Measurements from ENCODE around the gene TMPRSS4. TPM values are rescaled to one million over a fixed set of nuclear protein-coding genes. Genes with fewer than 3 reads are reported as not detected.

The TMPRSS4 gene
- total and polyA plus RNA-seq, 2 experiments from 2014 or later, result not detected

- in situ Hi-C loops (cut with MboI), result no loop called here
- H3K27me3 ChIP-seq (replicated peaks; ENCODE audit: insufficient read depth), result no peaks in the 10 kb centered on the region; the same call in 1 of the 2 replicates
- no peak for TF ChIP-seq EZH2phosphoT487 (IDR thresholded peaks at IDR 0.05; ENCODE audit: insufficient read depth, low read depth)
Measured at GRCh38 chr11:118128310-118128709, 51.4 kb downstream of the TMPRSS4 start.

DNA sequence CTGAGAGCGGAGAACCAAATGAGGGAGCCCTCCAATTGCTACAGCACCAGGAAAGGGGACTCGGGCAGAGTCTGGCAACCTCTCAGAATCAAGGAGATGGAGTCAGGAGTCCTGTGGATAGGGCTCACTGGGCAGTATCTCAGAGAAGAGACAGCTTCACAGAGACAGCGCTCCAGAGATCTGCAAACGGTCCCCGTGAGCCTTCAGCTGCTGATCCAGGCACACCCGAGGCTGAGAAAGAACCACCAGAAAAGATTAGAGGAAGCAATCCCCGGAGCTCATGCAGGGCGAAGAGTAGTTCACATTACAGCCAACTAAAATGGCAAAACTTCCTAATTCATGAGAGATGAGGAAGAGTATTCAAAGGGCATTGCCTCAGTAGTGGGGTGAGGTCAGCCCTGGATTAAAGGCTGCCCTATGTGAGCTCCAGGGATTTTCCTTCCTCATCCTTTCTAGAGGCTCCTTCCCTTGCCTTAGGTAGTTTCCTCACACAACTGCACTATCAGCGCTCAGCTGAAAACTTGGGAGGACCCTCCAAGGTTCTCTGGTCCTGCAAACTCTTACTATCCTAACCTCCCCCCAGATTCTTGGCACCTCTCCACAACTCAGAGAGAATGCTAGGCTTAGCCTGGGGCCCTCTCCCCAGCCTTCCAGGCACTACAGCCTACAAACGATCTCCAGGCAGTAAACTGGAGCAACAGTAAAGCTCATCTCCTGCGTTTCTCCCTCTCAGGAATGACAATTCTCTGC, 52.0 kb downstream of the TMPRSS4 start:
- Histone ChIP-seq H3K4me2 (ENCODE audit: unreplicated experiment) (no peak overlapping the region), H3K27me3 (replicated peaks; ENCODE audit: insufficient read depth) (no peaks in the 10 kb centered on the region; the same call in 1 of the 2 replicates), H3K36me3 (ENCODE audit: low read depth) (no peaks in the 10 kb centered on the region), H4K20me1 (ENCODE audit: insufficient read depth) (no peaks in the 10 kb centered on the region), H3K27ac (no peak overlapping the region), H3F3A (ENCODE audit: insufficient read depth) (no peaks in the 10 kb centered on the region), H3K9ac (no peak overlapping the region), H3K4me3 (no peak overlapping the region), H3K79me2 (ENCODE audit: insufficient read depth) (no peaks in the 10 kb centered on the region), H2AFZ (no peak overlapping the region), H3K9me2 (ENCODE audit: insufficient read depth) (no peaks in the 10 kb centered on the region), H3K4me1 (ENCODE audit: insufficient read depth) (no peaks in the 10 kb centered on the region), H3K9me3 (ENCODE audit: low read depth) (no peaks in the 10 kb centered on the region)
- no peak for DNase-seq
- in situ Hi-C loops (cut with MboI), result no loop called here
- 37 to 39% methylated on average over 11 of the region's 11 CpGs for WGBS, 2 experiments (ENCODE audit: low coverage in 1 of 2, low lambda C conversion rate in 2 of 2, missing lambda C conversion rate in 2 of 2)
- TF ChIP-seq EZH2 (IDR thresholded peaks at IDR 0.05; ENCODE audit: insufficient read depth, poor library complexity, severe bottlenecking) (no peak), EZH2phosphoT487 (IDR thresholded peaks at IDR 0.05; ENCODE audit: insufficient read depth, low read depth) (no peak)

More at GRCh38 chr11:118128310-118128709, 51.4 kb downstream of the TMPRSS4 start:
- WGBS, 2 experiments (ENCODE audit: low coverage in 1 of 2, low lambda C conversion rate in 2 of 2, missing lambda C conversion rate in 2 of 2), result 17 to 25% methylated on average over 4 of the region's 4 CpGs
- H3K79me2 ChIP-seq (ENCODE audit: insufficient read depth), result no peaks in the 10 kb centered on the region
- no peak overlapping the region for H3K27ac ChIP-seq
- no peak overlapping the region for H3K4me2 ChIP-seq (ENCODE audit: unreplicated experiment)
- no peak for DNase-seq
- H3K9ac ChIP-seq, result no peak overlapping the region
- H3K36me3 ChIP-seq (ENCODE audit: low read depth), result no peaks in the 10 kb centered on the region
- no peaks in the 10 kb centered on the region for H4K20me1 ChIP-seq (ENCODE audit: insufficient read depth)
- H3F3A ChIP-seq (ENCODE audit: insufficient read depth), result no peaks in the 10 kb centered on the region
- H3K9me3 ChIP-seq (ENCODE audit: low read depth), result no peaks in the 10 kb centered on the region
- H2AFZ ChIP-seq, result no peak overlapping the region
- no peaks in the 10 kb centered on the region for H3K4me1 ChIP-seq (ENCODE audit: insufficient read depth)
- H3K4me3 ChIP-seq, result no peak overlapping the region
- H3K9me2 ChIP-seq (ENCODE audit: insufficient read depth), result no peaks in the 10 kb centered on the region

DNA sequence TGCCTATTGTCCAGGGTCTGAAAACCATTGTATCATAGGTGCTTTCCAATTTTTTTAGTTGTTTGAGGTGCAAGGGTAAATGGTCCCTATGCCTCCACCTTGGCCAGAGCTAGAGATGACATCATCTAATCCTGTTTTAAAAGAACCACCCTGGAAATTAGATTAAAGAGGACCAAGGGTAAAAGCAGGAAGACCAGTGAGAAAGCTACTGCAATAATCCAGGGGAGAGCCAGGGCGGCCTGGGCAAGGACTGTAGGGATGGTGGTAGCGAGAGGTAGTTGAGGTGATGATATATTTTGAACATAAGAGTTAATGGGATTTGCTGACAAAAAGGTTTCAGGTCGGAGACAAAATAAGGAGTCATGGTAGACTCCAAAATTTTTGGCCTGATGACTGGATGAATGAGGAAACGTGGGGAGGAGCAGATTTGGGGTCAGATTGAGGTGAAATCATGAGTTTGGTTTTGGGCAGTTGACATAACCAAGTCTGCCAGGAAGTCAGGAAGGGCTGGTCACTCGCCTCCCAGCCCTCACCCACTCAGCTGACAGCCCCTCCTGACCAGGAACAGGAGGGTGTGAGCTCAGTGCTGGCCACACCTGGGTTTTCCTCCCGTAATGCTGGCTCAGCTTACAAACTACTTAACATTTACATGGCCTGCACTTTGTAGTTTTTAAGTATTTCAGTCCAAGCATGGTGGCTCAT, 52.7 kb downstream of the TMPRSS4 start:
- Histone ChIP-seq H3K27ac (no peak overlapping the region), H3K79me2 (ENCODE audit: insufficient read depth) (no peaks in the 10 kb centered on the region), H3K4me1 (ENCODE audit: insufficient read depth) (no peaks in the 10 kb centered on the region), H3K9ac (no peak overlapping the region), H3K27me3 (replicated peaks; ENCODE audit: insufficient read depth) (no peaks in the 10 kb centered on the region; the same call in 1 of the 2 replicates), H3K9me3 (ENCODE audit: low read depth) (no peaks in the 10 kb centered on the region), H3K4me2 (ENCODE audit: unreplicated experiment) (no peak overlapping the region), H3K9me2 (ENCODE audit: insufficient read depth) (no peaks in the 10 kb centered on the region), H3K36me3 (ENCODE audit: low read depth) (no peaks in the 10 kb centered on the region), H3F3A (ENCODE audit: insufficient read depth) (no peaks in the 10 kb centered on the region), H3K4me3 (no peak overlapping the region), H2AFZ (no peak overlapping the region), H4K20me1 (ENCODE audit: insufficient read depth) (no peaks in the 10 kb centered on the region)
- in situ Hi-C loops (cut with MboI), result no loop called here
- DNase-seq, result no peak
- TF ChIP-seq EZH2phosphoT487 (IDR thresholded peaks at IDR 0.05; ENCODE audit: insufficient read depth, low read depth) (no peak), EZH2 (IDR thresholded peaks at IDR 0.05; ENCODE audit: insufficient read depth, poor library complexity, severe bottlenecking) (no peak)
- 27% methylated on average over 6 of the region's 6 CpGs for WGBS, 2 experiments (ENCODE audit: low coverage in 1 of 2, low lambda C conversion rate in 2 of 2, missing lambda C conversion rate in 2 of 2)

DNA sequence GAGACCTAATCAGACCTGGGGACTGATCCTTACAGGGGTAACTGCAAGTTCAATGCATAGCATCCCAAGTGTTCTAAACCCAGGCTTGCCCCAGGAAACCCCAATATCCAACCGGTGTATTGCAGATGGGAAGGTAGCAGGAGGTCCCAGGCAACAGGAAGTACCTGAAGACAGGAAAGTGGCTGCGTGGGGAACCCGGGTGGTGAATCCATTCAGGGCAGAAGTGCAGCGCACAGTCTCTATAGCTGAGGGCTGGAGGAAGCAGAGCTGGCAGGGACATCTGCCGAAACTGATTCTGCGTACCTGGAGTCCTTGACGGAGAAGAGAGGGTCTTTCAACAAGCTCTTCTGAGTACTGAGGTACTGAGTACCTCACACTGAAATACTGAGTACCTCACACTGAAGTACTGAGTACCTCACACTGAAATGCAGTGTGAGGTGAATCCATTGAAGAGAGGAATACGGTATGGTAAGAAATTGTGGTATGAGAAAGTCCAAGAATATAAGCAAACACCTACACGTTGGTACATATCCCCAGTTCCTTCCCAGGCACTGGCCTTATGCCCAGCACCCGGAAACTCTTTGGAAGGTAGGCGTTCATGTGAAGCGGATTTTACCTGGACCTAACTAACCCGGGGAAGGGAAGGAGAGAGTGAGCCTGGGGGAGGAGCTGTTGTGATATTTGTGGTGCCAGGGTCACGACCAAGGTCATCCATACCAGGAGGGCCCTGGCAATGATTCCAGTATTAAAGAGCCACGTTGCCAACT, 55.7 kb downstream of the TMPRSS4 start:
- Histone ChIP-seq H3K4me2 (ENCODE audit: unreplicated experiment) (no peak overlapping the region), H4K20me1 (ENCODE audit: insufficient read depth) (no peaks in the 10 kb centered on the region), H3K27me3 (replicated peaks; ENCODE audit: insufficient read depth) (no peaks in the 10 kb centered on the region; the same call in 1 of the 2 replicates), H3K9me3 (ENCODE audit: low read depth) (no peaks in the 10 kb centered on the region), H3K36me3 (ENCODE audit: low read depth) (no peaks in the 10 kb centered on the region), H3K9me2 (ENCODE audit: insufficient read depth) (no peaks in the 10 kb centered on the region), H3K4me1 (ENCODE audit: insufficient read depth) (no peaks in the 10 kb centered on the region), H3K9ac (no peak overlapping the region), H2AFZ (no peak overlapping the region), H3K27ac (no peak overlapping the region), H3F3A (ENCODE audit: insufficient read depth) (no peaks in the 10 kb centered on the region), H3K4me3 (no peak overlapping the region), H3K79me2 (ENCODE audit: insufficient read depth) (no peaks in the 10 kb centered on the region)
- in situ Hi-C loops (cut with MboI), result no loop called here
- no peak for DNase-seq
- no peak for TF ChIP-seq EZH2 (IDR thresholded peaks at IDR 0.05; ENCODE audit: insufficient read depth, poor library complexity, severe bottlenecking)
- TF ChIP-seq EZH2phosphoT487 (IDR thresholded peaks at IDR 0.05; ENCODE audit: insufficient read depth, low read depth), result no peak
- WGBS, 2 experiments (ENCODE audit: low coverage in 1 of 2, low lambda C conversion rate in 2 of 2, missing lambda C conversion rate in 2 of 2), result 64 to 67% methylated on average over 15 of the region's 15 CpGs
